Hematopoietic multipotent progenitor cell treated with erythropoietin and hydrocortisone succinate and interleukin-3 and kit ligand, for 6 days (in vitro differentiated cells): ENCODE measurements around the gene NOS1AP.

Source experiments
- DNase-seq: peaks from one replicate; pipeline ENCODE4 v3.0.0-alpha.2; 2015

The NOS1AP gene

DNA sequence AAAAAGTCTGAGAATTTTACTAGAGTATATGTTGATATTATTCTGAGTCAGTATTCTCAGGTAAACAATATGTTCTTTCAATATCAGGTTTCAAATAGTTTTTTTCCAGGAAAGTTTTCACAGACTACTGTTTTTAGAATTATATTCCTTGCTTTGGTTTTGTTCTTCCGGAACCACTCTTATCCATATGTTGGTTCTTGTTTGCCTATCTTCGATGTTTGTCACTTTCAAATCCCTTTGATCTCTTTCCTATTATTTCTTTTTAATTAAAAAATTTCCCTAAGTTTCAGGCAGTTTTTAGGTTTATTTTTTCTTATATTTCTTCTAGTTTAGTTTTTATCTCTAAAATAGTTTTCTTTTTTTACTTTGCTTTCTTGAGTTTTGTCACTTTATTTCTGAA lies 20.9 kb downstream of the NOS1AP start:
- no peak for DNase-seq

DNA sequence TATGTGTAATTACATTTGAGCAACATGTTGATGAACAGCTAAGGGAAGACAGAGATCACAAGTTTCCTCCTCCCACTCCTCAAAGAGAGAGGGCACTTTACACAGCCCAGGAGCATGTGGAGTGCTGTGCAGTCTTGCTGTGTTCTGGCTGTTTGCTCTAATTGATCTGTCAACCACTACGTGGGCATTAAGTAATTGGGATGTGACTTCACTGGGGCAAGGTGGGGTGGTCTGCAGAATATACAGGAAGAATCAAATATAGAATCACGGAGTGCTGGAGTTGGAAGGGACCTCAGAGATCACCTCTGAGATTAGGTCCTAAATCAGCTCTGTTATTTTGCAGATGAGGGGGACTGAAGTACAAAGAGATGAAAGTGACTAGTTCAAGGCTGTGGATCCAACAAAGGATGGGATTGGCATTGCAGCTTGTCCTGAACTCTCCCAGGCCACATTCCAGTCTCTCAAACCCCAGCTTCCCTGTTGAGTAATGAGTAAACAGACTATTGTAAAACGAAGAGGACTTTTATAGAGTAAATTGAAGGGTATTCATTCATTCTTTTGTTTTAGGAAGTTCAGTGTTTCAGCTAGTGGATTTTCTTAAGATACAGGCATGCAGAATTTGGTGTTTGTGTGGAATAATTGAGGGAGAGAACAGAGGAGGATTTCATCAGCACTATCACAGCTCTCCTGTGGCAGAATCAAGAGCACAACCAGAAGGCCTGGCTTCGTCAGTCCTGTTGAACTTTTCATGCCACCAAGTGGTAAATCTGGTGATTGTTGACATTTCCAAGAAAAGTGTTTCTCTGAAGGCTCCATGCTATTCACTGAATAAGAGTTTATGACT lies 22.4 kb downstream of the NOS1AP start:
- DNase-seq: no peak

DNA sequence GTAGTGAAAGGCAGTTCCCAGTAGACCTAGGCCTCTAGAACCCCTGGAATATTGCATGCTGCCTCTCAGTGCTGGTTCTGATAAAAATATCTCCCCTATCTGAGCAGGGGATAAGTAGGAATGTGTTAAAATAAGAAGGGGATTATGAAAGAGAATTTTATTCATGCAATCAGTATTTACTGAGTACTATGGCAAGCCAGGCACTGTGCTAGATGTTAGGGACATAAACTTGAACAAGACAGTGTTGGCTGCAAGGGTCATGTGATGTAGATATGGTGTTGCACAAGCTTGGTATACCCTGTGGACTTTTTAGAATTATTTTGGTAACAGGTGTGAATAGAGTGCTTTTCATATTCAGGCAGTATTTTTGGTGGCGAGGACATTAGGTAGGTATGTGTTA lies 23.6 kb downstream of the NOS1AP start:
- DNase-seq: no peak

DNA sequence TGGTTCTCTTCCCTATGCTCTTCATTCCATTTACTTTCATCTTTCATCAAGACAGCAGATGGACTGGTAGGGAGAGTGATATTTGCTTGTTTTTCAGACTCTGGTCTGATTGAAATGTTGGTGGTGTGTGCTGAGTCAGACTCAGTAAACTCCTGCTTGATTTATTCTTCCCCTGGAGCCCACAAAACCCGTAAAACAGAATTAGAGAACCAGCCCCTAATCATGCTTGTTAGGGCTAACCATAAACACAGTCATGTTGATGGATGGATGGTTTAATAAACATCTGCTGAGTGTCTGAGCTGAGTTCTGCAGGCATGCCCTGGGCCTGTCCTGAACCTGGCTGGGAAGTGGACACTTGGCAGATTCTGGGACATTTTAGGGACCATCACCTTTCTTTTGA lies 24.8 kb downstream of the NOS1AP start:
- DNase-seq: no peak

DNA sequence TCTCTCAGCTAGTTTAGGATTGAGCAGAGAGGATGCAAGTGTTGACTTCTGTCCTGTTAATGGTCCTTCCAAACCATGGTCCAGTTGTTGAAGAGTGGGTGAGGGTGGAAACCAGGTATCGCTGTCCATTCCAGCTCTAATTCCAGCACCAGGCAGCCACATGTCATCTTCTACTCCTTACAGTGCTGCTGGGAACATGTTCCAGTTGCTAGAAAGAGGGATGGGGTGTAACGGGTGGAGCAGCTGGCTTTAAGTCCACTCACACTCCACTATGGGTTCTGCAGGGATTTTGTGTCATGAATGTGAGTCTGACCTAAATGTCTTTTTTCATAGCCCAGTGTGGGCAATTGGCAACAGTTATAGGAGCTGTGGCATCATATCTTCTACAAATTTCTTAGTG lies 25.2 kb downstream of the NOS1AP start:
- DNase-seq: no peak

DNA sequence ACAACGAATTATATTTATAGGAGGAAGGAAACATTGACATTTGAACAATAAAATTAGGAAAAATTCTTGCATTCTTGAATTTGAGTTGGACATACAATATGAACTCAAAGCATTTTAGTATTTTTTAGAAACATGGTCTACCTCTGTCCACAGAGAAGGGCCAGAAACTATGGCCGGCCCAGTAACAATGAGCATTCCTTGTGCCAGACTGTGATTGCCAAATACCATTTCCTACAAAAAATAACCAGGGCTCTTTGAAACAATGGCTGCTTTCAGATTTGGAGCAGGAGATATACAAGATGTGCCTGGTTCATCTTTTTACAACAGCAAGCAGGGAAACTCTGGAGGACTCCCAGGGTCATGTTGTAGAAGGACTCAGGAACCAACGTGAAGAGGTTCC lies 38.4 kb downstream of the NOS1AP start:
- DNase-seq: no peak

DNA sequence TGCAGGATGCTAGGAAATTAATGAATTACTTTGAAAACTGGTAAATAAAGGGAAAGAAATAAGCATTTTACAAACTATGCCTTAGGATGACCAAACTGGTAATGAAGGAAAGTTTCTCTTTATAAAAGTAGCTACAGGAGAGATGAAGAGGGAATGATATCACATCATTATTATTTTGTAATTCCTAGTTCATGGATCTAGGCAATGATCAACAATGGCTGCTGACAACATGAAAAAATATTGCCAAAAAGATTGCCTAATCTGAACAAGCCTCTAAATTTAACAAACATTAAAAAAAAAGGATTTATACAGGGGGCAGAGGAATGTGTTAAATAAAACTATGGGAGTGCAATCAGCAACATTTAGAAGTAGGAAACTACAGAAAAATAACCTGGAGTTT lies 38.9 kb downstream of the NOS1AP start:
- DNase-seq: no peak

DNA sequence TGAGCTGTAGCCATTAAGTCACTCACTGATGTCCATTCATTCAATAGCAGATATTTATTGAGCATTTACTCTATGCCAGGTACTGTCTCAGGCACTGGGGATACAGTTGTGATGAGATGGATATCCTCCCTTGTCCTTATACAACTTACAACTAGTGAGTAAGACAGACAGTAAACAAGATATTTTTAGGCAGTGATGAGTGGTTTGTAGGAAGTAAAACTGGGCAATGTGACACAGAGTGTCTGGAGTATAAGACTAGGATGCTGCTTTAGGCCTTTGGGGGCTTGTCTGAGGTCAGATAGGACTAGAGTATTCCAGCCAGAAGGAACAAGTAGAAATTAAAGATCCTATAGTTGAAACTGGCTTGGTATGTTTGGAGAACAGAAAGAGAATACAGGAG lies 41.4 kb downstream of the NOS1AP start:
- no peak for DNase-seq

DNA sequence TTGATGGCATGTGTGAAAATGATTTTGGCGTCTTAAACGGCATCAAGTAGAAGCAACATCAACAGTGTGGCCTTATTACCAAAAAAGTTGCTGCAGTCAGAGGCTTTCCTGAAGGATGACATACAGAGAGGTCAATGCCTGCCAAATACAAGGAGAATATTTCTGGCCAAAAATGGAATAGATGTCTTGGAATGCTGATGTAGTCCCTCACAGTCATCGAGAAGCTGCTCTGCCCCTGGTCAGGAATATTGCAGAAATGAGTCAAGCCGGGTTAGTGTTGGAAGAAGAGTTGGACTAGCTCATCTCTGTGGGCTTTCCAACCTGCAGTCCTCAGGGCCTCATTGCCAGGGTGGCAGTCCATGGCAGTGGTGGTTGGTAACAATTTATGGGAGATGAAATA lies 42.1 kb downstream of the NOS1AP start:
- no peak for DNase-seq

DNA sequence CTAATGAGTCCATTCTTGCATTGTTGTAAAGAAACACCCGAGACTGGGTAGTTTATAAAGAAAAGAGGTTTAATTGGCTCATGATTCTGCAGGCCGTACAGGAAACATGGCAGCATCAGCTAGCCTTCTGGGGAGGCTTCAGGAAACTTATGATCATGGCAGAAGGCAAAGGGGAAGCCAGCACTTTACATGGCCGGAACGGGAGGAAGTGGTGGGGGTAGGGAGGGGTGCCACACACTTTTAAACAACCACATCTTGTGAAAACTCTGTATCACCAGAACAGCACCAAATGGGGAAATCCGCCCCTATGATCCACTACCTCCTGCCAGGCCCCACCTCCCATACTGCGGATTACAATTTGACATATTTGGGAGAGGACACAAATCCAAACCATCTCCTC lies 43.9 kb downstream of the NOS1AP start:
- no peak for DNase-seq

DNA sequence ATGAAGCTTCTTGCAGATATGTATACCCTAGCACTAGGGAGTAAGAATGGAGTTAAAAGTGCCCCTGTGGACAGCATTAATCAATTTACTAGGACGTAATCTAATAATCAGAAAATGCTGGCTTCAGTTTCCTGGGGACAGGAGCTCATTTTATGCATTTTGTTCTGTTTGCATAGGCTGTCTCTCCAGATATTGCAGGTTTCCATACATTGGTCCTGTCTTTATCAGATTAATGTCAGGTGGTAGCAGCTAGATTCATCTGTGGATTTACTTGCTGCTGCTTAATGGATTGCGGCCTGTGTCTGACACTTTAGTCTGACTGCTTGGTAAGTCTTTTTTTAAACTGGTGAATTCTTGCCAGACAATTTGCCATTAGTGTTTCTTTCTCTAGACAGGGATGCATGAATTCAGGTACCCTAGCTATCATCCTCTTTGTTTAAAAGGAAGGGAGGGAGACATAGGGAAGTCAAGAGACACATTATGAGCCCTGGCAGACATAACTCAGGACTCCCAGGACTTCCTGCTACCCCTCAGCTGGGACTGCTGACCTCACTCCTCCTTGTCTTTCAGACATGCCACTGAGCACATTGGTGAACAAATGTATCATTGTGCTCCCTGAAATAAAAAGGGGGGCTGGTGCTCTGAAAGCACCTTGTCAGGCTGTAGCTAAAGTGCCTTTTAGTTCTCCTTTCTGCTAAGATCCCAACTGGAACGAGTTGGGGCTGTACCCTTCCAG lies 47.7 kb downstream of the NOS1AP start:
- no peak for DNase-seq

DNA sequence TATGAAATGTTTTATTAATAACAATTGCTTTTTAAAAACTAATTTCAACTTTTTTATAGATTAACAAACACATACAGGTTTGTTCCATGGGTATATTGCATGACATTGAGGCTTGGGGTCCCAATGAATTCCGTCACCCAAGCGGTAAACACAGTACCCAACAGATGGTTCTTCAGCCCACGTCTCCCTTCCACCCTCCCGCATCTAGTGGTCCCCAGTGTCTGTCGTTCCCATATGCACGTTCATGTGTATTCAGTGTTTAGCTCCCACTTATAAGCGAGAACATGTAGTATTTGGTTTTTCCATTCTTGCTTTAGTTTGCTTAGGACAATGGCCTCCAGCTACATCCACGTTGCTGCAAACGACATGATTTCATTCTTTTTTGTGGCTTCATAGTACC lies 48.6 kb downstream of the NOS1AP start:
- DNase-seq: no peak

DNA sequence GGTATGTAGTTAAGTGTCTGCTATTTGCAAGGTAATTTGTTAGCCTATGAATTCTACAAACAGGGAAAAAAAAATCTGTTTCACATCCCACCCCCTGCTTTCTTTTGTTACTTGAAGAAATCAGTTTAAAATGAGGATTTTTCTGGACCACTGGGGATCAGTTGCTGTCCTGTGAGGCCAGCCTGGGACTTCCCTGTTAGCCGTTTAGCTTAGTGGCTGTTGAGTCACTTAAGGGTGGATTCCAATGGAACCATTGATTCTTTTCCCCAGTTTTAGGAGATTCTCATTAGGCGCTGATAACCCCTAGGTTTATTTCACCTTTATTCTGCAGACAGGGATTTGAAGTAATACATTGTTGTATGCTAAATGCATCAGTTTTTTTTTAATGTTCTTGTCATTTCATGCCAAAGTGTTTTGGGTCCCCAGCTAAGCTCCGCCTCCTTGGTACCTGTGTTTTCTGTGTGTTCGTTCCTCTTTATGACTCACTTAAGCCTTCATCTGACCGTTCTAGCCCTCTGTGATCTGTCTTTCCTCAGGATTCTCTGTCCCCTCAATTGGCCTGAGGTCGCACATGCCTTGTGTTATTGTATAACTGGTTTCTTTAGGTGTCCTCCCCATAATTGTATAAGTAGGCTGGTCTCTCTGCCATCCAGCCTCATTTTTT lies 59.3 kb downstream of the NOS1AP start:
- no peak for DNase-seq

DNA sequence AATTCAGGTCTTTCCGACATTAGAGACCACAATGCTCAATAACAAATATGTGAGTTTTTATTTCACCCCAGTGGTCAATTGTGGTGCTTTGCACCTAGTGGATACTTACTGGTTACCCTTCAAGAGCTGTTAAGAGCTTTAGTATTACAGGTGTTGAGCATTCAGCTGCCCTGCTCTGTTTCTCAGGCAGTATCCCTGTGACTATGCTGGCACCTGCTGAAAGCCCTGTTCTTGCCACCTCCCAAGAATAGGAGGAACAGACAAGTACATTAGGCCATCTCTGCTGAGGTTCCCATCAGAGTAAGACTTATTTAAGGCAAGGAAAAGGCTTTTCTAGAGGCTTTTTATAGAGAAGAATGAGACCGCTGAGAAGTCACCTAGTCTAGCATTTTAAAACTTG lies 60.8 kb downstream of the NOS1AP start:
- DNase-seq: no peak

DNA sequence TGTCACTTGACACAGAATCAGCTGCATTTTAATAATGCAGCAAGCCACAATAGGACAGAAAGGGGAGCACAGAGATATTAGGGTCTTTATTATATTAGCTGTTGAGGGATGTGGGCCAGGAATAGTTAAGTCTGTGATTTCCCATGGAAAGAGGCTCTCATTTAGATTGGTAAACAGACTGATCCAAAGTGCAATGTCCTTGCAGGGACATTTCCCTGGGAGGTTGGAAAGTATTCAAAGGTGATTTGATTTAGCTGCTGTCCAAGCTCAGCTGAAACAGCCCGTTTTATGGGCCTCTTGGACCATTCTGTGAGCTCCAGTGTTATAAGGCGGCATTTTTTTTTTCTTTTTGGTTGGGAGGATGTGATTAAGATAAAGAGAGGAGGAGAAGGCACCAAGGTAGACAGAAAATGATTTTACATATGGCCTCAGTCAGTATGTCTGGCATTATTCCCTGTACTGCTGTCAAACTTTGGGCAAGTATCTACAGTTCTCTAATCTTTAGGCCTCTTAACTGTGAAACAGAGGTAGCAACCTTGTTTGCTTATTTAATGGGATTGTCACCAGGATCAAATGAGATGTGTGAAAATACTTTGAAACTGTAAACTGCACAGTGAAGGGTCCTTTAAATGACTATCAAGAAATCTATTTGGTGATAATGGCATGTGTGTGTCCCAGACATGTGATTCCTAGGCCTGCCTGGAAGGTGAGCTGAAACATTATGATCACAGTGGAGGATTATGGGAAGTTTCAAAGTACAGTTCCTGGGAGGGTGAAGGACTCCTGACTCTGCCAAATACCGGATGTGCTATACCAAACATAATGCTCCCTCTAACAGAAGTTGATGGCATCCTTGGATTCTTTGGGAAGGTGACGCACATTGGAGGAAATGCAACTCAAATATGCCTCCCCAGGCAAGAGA lies 62.2 kb downstream of the NOS1AP start:
- no peak for DNase-seq

DNA sequence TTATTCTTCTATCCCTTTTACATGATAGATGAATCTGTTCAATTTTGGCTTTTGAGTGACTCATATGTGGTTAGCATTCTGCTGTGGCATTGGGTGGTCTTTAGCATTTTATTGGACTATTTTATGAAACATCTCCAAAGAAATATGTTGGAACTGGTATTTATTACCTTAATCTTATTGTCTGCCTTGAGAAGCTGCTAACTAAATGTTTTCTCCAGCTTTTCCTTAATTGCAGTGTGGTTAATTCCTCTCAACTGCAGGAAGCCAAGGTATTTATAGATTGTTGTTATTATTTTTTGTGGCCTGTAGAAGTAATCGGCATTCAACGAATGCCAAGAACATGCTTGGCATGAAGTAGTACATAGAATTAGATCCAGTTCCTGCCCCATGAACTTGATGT lies 64.1 kb downstream of the NOS1AP start:
- DNase-seq: no peak

DNA sequence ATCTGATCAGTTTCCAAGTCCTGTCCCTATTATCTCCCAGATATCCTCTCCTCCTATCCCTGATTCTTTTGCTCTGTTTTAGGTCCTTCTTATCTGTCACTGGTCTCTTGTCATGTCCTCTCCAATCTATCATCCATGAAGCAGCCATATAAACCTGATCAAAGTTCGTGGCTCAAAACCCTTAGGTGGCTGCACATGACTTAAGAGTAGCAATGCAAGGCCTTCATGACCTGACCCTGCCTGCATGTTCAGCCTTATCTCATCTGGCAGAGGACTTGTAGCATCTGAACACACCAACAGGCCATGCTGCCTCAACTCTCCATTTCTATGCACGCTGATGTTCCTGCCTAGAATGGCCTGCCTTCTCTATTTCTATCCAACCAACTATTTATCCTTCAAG lies 65.2 kb downstream of the NOS1AP start:
- DNase-seq: peak; percentile 37

DNA sequence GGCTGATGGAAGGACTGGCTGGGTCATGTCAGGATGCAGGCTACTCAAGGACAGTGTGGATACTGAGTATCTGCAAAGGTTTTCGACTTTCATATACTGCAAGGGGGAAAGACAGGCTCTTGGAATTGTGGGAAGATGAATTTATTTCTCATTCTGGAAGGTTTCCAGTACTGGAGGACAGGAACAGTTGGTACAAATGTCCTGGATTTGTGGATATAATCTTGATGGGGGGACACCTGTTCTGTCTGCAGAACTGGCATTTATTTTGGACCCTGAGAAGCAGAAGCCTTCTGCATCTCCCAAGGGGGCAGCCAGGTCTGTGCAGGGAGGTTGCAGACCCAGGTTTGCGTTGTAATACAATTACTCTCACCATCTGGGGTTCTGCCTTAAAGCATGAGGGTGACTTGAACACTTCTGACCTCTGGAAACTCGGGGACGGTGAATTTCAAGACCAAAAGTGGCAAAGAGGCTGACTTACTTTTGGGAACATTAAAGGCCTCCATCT lies 65.8 kb downstream of the NOS1AP start:
- DNase-seq: no peak

DNA sequence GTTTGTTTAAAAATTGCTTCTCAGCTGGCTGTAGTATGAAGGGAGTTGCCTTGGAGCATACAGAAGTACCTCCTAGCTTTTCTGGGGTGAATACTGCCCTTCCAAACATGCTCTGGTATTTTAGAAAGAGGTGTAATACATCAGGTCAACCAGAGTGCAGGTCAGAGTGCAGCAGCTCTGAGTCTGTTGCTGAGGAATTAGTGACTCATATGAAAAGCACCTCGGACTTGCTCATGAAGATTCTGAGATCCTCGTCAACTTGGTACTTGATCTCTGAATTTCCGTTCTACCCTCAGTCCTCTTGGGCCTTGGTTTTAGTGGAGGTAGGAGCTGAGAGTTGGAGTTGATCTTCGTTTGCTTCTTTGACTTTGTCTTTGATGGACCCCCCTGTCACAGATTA lies 67.3 kb downstream of the NOS1AP start:
- no peak for DNase-seq

DNA sequence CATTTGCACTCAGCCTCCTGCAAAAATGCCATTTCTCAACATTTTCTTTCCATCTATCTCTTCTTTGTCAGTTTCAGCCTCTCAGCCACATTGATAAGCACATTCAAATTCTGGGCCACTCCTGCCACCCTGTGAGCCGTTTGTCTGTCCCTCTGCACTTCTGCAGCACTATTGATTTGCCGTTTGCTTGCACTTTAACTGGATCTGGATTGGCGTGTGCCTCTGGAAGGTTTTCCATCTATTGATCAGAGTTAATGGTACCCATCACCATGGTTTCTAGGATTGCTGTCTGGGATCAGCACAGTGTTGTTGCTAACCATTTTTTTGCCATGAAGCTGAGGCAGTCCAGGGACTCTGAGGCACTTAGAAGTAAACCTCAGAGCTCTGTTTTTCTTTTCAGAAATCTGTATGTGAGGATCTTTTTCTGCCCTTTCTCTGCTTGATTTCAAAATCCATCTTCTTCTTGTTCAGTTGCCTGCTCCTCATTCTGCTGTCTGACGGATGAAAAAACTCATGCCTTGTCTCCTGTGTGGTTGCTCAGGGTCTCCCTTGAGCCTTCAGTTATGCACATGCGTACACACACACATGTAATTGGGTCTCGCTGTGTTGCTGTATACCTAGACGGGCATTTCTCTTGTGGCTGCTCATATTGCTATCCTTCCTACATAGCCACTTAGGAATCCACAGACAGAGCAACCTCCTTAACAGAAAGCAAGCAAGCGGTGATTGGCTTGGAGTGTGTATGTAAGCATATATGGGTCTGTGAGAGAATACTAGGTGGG lies 67.9 kb downstream of the NOS1AP start:
- DNase-seq: peak; percentile 46

DNA sequence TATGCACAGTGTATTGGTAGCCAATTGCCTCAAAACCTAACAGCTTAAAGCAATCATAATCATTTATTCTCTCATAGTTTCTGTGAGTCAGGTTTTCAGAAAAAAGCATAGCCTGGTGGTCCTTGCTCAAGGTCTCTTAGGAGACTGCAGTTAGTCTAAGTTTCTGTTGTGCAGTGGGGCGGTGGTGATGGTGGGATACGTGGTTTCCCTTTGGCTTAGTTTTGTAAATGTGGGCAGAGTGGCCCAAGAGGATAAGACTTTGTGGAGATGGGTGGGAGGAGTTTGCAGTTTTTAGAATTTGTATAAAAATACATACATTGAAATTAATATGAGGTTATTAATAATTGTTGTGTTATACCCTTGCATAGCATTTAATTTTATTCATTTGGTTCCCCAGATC lies 68.6 kb downstream of the NOS1AP start:
- DNase-seq: peak; percentile 54
